ENCODE data around the gene PAPPA2.

PAPPA2 gene

DNA sequence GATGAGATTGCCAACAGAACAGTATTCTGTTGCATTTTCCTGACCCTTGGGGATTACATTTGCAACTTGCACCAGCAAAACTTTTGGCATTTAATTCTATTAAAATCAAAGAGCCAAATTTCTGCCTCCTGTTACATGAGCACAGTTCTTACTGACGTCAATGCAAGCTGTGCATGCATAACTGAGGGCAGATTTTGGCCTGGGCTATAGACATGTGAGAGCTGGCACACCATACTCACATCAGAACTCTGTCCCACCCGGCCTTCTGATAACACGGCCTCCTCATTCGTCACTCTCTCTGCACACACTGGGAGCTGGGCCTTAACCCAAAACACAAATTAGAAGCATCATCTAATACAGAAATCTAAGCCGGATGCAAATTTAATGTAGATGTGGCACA lies 31.5 kb downstream of the PAPPA2 start:
- DNase-seq (ENCODE audit: low read depth in 2 of 2): no peak

DNA sequence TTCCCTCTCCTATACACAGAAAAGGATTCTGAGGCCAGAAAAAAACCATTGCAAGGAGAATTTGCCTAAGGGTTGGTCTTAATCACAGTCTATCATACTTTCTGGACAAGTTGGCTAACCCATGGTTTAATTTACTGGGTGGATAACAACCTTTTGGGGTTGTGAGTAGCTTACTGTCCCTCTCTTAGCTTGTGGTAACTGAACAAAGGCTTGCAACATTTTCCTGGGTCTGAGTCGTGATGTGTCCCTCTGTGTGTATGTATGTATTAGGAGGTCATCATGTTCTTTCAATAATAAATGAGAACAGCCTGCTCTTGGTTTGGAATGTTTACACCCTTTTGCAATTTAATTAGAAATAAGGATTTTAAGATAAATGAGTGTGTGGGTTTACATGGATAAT lies 36.7 kb downstream of the PAPPA2 start:
- DNase-seq (ENCODE audit: low read depth in 2 of 2): no peak

DNA sequence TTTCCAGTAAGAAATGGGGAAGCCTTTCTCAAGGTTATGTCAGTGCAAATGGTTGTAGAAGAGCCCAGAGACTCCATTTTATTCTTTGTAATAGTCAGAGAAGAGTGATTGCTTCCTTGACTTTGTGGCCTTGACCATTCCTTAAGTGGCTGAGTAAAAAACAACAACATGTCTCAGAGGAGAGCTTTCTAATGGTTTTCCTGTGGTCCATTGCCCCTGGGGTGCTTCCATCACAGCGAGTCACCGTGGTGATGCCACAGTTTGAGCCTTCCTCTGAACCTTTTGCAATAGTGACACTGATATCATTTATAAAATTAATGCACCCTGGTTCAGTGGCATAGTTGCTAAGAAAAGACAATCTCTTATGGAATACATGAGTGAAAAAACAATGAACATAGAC lies 38.6 kb downstream of the PAPPA2 start:
- no peak for DNase-seq (ENCODE audit: low read depth in 2 of 2)

DNA sequence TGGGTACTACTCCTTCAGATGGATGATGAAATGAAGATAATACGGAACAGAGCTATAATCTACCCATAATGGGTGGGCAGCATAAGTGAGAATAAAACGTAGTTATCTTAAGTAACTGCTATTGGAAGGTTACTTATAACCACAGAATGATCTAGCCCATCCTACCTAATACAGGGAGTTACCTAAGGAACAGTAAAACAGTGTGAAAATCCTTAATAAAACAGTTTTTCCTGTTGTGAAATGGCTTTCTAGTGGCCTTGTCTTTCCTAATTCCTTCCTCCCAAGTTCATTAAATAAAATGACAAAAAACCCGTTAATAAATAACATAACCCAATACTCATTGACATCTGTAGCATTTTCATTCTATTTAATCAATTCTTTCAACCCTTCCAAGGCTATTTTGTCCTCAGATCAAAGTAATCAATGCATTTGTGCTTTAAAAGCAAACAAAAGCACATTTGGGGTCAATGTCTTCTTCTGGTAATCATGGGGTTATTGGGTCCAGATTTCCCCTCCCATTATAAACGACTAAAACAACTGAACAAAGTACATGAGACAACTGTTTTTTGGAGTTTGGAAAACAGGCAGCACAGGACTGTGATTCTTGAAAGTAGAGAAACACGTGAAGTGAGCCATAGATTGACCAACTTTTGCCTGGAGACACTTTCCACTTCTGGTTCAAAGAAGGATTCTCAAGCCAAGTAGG lies 42.0 kb downstream of the PAPPA2 start:
- DNase-seq (ENCODE audit: low read depth in 2 of 2): no peak

DNA sequence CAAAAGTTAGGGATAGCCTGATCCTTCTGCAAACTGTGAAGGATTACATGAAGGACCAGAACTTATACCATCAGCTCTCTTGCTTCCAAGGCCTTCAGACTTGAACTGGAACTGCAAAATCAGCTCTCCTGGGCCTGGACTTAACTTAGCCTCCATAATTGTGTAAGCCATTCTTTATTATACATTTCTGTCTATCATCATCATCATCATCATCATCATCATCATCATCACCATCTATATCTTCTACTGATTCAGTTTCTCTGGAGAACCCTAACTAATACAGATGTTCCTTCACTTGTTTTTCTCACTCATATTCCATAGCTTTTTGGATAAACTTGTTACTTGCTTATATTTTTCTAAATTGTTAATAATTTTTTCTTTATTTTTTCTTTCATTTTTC lies 50.0 kb downstream of the PAPPA2 start:
- no peak for DNase-seq (ENCODE audit: low read depth in 2 of 2)

DNA sequence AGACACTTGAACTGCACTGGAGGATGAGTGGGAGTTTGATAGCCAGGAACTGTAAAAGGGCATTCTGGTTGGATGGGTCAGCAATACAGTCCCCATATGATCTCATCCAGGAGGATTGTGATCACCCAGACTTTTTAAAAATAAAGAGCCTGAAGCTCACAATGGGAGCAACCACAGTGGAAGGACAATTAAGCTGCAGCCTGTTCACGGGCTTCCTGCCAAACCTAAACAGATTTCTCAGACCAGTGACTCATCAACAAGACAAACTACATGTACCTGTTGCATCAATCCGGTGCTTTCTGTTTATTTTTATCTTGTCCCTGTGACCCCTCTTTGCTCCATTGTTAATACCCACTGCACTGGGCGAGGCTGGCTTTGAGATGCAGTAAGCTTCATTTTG lies 52.3 kb downstream of the PAPPA2 start:
- no peak for DNase-seq (ENCODE audit: low read depth in 2 of 2)

DNA sequence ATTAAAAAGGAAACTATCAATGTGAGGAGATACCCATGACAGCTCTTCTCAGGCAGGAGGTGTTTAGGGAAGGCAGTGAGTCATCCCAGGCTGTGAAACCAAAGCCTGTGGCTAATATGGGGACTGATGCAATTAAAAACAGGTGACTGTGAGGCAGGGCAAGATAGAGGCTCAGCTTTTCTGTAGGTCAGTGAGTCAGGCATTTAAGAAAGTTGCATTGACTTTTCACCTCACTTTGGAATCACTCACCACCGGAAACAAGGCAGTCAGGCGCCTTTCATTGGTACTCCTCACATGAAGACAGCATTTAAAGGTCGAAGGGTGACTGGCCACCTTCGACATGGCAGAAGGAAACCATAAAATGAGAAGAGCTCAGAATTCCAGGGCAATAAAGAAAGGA lies 54.5 kb downstream of the PAPPA2 start:
- no peak for DNase-seq (ENCODE audit: low read depth in 2 of 2)

DNA sequence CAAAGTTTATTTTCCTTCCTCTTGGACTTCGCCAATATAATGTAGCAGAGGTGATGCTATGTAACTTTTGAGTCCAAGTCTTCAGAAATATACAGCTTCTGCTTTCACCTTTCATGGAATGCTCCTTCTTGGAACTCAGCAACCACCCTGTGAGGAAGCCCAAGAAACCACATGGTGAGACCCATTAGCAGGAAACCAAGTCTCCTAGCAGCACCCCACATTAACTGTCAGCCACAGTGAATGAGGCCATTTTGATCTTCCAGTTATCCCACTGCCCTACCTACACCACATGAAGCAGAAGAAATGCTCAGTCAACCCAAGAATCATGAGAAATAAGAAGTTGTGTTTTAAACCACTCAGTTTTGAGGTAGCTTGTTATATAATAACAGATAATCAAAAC lies 58.2 kb downstream of the PAPPA2 start:
- no peak for DNase-seq (ENCODE audit: low read depth in 2 of 2)

DNA sequence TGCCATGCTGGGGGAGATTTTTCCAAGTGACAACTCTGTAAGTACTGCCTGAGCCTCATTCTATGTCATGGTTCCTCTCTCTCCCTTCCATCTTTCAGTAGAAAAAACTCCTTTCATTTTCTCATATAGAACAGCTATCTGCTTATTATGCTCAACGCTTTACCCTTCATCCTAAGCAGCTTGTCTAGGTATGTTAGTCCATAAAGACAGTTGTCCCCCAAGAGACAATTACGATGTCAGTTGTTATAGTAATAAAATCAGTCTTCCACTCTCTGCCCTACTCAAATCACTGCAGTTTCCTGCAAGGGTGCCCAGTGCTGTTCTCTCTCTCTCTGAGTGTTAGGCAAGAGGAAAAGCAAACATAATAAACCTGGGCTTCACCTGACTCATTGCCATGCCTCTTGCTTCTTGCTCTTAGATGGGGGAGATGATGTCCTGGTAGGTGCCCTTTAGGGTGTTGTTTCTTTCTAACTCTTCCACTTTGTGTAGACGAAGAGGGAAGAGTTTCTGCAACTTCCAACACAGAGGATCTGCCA lies 59.4 kb downstream of the PAPPA2 start:
- no peak for DNase-seq (ENCODE audit: low read depth in 2 of 2)

DNA sequence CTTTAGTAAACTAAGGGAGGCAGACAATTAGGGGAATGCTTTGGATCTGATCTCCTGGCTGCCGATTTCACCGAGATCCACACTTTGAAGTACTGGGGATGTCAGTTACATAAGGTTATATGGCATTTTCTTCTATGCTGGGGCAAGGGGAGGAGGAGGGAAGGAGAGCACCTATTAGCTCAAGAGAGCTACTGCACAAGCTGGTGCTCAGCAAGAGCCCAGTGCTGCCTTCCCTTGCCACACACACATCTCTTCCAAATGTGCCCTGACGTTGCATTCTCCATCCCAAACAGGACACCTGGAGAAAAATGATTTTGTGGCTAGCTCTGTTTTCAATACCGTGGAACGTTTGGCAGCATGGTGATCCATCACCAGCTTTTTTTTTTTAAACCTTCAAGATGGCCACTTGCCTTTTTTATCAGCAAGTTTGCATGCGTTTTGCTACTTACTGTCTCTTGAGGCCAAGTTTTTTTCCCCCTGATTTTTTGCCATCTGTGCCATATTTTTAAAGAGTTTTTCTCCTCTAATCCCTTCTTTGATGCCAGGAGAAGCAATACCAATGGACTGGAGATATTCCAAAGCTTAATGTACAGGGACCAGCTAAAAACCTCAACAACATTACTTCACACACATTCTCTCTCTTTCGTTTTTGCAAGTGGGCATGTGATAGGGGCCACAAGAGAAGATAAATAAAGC lies 66.6 kb downstream of the PAPPA2 start:
- DNase-seq (ENCODE audit: low read depth in 2 of 2): no peak

DNA sequence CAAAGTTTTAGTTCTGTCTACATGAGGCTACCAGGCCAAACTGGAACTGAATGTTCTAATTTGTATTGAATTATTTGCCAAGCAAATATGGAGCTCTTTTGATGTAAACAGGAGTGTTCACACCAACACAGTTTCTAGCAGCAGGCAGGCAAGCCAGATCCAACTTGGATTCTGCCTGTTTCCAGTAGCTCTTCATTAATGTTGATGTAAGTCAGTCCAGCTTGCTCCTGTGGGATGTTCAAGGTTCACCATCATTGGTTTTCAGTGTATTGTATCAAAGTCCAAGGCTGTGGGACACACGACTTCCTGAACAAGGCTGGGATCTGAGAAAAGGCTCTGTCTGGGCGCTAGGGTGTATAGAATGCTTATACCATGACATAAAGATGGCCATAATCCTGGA lies 68.1 kb downstream of the PAPPA2 start:
- no peak for DNase-seq (ENCODE audit: low read depth in 2 of 2)

DNA sequence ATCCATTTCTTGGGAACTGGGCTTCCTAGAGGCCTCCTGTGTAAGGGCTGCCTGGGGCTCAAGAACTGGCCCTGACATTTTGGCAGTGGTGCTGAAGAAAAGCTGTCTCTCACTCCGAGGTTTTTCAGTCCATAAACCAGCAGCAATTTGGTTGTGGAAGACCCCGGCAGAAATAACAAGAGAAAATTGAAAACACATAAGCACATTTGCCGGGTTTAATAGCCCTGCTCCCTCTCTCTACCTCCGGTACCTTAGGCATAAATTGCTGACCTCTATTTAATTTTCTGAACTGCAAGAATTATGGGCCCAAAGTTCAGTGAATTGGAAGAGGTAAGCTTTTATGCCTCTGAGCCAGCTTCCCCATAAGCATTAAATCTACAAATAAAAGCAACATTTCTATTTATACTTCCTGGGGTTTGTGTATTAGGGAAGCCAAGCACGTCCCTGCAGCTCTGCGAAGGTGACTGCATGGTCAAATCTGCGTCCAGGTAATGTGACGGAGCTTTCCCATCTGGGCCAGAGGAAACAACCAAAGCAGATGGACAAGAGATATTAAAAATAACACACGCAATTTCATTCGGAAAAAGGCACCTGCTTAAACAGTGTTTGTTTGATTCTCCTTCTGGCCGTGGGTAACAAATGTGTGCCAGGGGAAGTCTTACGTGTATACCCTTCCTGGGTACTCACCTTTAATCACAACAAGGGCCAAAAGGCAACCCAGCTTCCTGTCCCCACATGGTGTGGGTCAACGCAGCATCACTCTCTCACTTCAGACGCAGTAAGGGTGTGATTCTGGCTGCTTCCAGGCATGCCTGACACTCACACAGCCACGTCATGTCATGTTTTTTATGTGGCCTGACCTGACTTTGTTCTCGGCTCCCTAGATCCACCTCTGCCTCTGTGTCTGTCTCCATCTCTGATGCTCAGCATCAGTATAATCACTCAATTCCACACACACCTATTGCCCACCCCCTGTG lies 69.2 kb downstream of the PAPPA2 start:
- no peak for DNase-seq (ENCODE audit: low read depth in 2 of 2)

DNA sequence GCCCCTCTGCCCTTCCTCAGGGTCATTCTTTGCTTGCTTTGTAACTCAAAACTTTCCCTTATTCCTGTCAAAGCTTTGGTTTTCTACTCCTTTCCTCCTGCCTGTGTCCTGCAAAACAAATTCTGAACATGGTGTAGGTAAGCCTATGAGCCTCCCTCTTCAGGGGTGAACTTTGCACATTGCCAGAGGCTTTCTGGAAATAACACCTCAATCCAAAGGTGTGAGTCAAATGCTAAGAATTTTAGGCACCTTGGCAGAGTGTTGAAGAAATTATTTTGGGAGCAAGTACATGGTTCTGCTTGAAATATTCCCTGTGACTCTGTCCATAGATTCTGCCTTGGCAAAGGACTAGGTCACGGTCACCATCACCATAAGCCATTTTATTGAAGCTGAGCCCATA lies 70.0 kb downstream of the PAPPA2 start:
- no peak for DNase-seq (ENCODE audit: low read depth in 2 of 2)

DNA sequence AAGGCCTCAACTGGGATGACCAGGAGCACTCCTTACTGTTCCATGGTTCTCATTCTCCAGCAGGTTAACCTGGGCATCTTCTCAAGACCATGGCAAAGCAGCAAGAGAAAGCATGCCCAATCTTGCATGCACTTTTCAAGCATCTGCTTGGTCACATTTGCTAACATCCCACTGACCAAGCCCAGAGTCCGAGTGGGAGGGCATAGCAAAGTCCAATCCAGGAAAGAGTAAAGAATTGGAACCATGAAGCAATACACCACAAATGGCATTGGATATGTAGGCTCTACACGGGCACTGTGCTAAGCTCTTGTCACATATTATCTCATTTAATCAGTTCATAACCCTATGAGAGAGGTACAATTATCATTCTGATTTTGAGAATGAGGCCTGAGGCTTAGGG lies 73.6 kb downstream of the PAPPA2 start:
- DNase-seq (ENCODE audit: low read depth in 2 of 2): no peak

DNA sequence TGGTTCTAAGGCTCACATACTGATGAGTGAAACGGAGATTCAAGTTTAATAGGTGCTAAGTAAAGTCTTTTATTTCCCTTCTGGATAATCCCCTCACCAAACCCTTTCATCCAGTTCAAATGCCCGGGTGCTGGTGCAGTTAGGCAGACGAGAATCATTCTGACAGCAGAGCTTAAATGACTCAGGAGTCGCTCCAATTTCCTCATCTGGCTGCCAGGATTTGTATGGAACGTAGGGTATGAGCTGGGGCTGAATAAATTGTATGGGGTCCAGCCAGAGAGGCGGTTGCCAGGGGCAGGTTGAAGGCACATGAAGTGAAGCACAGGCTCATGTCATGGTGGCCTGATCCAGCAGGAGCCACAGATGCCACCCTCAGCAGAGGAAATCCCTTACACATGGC lies 76.0 kb downstream of the PAPPA2 start:
- DNase-seq (ENCODE audit: low read depth in 2 of 2): no peak

DNA sequence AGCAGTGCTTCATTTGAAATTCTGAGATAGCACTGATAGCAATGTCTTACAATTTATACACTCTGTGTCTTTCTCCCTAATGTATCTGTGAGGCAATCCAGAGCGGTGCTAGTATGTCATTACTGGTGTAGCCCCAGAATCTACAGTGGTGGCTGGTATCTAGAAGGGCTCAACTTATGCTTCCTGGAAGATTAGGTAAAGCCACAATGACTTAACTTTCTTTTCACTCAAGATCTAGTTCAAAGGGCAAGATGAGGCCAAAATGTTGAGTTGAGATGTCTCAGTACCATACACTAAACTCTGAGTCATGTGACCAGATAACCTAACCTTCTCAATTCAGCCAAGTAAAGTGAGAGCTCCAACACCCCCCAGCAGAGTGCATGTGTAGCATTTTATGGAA lies 77.5 kb downstream of the PAPPA2 start:
- no peak for DNase-seq (ENCODE audit: low read depth in 2 of 2)

DNA sequence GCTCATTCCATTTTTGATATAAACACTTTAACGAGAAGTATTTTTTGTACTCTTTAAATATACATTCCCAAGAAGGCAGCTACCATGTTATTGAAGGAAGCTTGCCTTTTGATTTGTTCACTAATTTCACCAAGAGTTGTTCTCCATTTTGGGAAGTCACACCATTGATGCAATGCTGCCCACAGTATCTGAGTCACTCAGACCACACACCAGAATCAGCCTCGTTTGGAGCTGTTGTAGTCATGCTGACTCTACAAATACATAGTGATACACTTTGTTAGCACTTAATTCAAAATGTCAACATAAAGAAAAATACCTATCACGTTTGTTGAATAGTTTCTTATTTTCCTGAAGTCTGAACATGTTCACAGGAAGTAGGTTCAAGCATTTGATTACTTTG lies 78.7 kb downstream of the PAPPA2 start:
- no peak for DNase-seq (ENCODE audit: low read depth in 2 of 2)

DNA sequence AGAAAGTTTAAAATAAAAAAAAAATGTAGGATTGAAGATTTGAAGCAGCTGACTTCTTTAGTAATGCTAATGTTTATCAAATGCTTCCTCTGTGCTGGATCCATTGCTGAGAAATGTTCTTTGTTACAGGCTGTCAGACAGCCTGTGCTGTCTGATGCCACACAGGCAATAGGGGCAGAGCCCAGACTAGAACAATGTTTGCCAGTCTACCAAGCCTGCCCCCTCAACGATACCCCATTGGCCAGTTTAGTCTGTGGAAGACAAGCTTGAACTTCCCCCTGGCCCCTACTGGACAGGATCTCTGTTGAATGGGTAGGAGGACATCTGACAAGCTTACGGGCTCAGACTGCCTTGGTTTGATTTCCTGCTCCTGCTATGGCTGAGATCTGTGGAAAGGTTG lies 79.4 kb downstream of the PAPPA2 start:
- DNase-seq (ENCODE audit: low read depth in 2 of 2): no peak

DNA sequence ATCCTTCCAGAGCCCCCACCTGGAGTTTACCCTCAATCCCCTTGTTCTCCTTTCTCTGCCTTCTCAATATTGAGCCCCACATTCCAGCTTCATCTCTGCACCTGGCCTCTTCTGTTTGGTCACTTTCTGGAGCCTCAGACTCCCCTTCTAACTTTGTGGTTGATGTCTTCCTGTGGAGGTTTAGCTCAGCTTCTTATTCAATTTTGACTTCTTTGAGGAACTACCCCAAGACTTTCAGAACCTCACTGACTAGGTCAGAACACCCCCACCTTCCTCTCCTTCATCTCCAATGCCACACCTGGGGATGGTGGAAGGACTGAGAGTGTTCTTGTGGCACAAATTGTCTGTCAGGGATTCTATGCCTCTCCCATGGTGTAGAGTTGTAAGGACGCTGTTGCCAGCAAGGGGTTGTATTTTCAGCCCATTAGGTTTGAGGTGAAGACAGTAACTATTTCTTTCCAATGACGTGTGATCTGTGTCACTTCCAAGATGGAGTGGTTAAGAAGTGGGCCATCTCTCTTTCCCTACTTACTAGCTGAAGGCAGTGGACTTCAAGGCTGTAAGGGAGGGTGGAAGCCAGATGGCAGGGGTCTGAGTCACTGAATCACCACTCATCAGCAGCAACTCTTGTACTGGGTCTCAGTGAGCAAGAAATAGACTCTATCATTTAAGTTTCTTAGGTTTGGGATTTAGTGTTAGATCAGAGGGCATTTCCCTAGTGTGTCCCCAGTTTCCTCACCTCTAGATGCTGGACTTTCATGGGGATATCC lies 80.6 kb downstream of the PAPPA2 start:
- no peak for DNase-seq (ENCODE audit: low read depth in 2 of 2)

DNA sequence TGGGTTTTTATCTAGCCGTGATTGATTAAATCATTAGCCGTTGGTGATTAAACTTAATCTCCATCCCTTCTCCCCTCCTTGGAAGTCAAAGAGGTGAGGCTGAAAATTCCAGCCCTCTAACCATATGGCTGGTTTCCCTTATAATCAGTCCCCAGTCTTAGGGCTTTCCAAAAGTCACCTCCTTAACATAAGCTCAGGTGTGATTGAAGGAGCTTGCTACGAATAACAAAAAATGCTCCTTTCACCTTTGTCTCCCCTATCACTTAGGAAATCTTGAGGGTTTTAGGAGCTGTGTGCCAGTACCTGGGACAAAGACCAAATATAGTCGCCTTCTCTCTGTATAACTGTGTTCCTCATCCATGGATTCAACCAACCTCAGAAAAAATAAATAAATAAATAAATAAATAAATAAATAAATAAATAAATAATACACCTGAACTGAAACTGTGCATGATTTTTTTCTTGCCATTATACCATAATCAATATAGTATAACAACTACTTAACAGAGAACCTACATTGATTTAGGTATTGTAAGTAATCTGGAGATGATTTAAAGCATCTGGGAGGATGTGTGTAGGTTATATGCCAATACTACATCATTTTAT lies 82.2 kb downstream of the PAPPA2 start:
- DNase-seq (ENCODE audit: low read depth in 2 of 2): no peak

DNA sequence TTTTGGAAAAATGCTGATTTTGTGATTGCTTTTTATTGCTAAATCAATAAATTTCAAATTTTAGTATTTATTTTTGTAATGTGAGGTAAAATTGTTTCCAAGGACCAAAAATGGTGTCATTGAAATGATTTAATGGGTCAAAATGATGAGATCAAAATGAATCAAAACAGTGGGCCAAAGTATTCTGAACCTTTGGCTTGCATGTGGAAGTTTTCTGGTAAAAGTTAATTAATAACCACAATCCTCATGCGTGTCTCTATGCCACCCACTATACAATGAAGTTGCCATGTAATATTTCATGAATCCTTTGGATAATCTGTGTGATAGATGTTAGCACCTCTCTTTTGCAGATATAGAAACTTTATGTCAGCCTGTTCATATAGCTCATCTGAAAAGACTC lies 83.8 kb downstream of the PAPPA2 start:
- DNase-seq (ENCODE audit: low read depth in 2 of 2): no peak

Measured in stimulated activated CD4-positive, alpha-beta T cell treated with anti-CD3 and anti-CD28 coated beads, Interleukin-4, amount 100 ng/mL, for 48 hours (primary cell).